Neural cell (in vitro differentiated cells): ENCODE measurements around the gene RAB15.

Experiments used
- EP300 ChIP-seq: fragments of 450-650 bp; conservative IDR thresholded peaks from 2 replicates; pipeline ENCODE4 v1.6.1; 2014; ENCODE audit warnings: antibody characterized with exemption, mild to moderate bottlenecking, moderate library complexity; ENCODE audit not compliant: poor library complexity, severe bottlenecking
- EZH2 ChIP-seq: fragments of 200-600, 300-800 bp; shearing (Covaris generic), sonication (generic); IDR thresholded peaks from 2 replicates; pipeline ENCODE4 v1.6.1; 2014; ENCODE audit warnings: antibody characterized with exemption, low read length, borderline replicate concordance, mild to moderate bottlenecking; ENCODE audit not compliant: insufficient read depth, poor library complexity, severe bottlenecking
- POLR2AphosphoS5 ChIP-seq: IDR thresholded peaks from 2 replicates; pipeline ENCODE4 v1.6.1; 2012
- REST ChIP-seq: IDR thresholded peaks from 2 replicates; pipeline ENCODE4 v1.6.1; 2012; ENCODE audit warnings: borderline replicate concordance
- TAF1 ChIP-seq: IDR thresholded peaks from 2 replicates; pipeline ENCODE4 v1.6.1; 2012; ENCODE audit warnings: low read depth
- TF ChIP-seq, protein P1 (sequence below): fragments of 450-650 bp; IDR thresholded peaks from 2 replicates; pipeline ENCODE4 v1.5.1; 2014; ENCODE audit warnings: antibody characterized with exemption, mild to moderate bottlenecking, moderate library complexity; ENCODE audit not compliant: poor library complexity, severe bottlenecking

GRCh38 chr14:65003394-65003793 is 31.3 kb upstream of the RAB15 start:
- TF ChIP-seq, protein P1, sequence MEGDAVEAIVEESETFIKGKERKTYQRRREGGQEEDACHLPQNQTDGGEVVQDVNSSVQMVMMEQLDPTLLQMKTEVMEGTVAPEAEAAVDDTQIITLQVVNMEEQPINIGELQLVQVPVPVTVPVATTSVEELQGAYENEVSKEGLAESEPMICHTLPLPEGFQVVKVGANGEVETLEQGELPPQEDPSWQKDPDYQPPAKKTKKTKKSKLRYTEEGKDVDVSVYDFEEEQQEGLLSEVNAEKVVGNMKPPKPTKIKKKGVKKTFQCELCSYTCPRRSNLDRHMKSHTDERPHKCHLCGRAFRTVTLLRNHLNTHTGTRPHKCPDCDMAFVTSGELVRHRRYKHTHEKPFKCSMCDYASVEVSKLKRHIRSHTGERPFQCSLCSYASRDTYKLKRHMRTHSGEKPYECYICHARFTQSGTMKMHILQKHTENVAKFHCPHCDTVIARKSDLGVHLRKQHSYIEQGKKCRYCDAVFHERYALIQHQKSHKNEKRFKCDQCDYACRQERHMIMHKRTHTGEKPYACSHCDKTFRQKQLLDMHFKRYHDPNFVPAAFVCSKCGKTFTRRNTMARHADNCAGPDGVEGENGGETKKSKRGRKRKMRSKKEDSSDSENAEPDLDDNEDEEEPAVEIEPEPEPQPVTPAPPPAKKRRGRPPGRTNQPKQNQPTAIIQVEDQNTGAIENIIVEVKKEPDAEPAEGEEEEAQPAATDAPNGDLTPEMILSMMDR, result no peak
- TF ChIP-seq POLR2AphosphoS5 (no peak), EP300 (no peak), TAF1 (no peak), REST (no peak), EZH2 (no peak)
